Urinary bladder (tissue), 4 donors: ENCODE measurements around the gene CNKSR3. TPM values are rescaled to one million over a fixed set of nuclear protein-coding genes. Genes with fewer than 3 reads are reported as not detected.

Experiments used
- DNase-seq: peaks from one replicate; pipeline ENCODE4 v3.0.0-alpha.2; 2015; ENCODE audit errors: extremely low spot score
- H3K27ac ChIP-seq: one replicate; pipeline ENCODE4 v1.5.1; 2013; ENCODE audit warnings: low read depth, mild to moderate bottlenecking, moderate library complexity
- H3K36me3 ChIP-seq: one replicate; pipeline ENCODE4 v1.6.1; 2013; ENCODE audit warnings: mild to moderate bottlenecking, moderate library complexity; ENCODE audit not compliant: insufficient read depth
- H3K4me1 ChIP-seq: one replicate; pipeline ENCODE4 v1.6.1; 2013; ENCODE audit warnings: mild to moderate bottlenecking, moderate library complexity; ENCODE audit not compliant: insufficient read depth
- H3K4me3 ChIP-seq: one replicate; pipeline ENCODE4 v1.5.1; 2013; ENCODE audit warnings: low read depth, low read length
- WGBS: extraction: QIAGEN DNeasy Blood & Tissue Kit; methylation state at CpG from one replicate; pipeline ENCODE4 v1.1.7; 2013; 5-methylcytosine and 5-hydroxymethylcytosine counted together
- polyA plus RNA-seq: library from polyadenylated mRNA; stranded (reverse); fragments of 200-250 nt; gene quantifications from one replicate; pipeline ENCODE4 v1.2.3, GENCODE V29; 2013
- total RNA-seq: library from RNA; depleted of rRNA; stranded (reverse); fragments of >200 nt; gene quantifications from one replicate; pipeline ENCODE4 v1.2.3, GENCODE V29; 2014
- donor health status: healthy with polysubstance abuse.
- donor health status: healthy.

The CNKSR3 gene
- total and polyA plus RNA-seq, 2 donors, result 12.9 to 20.9 TPM

DNA sequence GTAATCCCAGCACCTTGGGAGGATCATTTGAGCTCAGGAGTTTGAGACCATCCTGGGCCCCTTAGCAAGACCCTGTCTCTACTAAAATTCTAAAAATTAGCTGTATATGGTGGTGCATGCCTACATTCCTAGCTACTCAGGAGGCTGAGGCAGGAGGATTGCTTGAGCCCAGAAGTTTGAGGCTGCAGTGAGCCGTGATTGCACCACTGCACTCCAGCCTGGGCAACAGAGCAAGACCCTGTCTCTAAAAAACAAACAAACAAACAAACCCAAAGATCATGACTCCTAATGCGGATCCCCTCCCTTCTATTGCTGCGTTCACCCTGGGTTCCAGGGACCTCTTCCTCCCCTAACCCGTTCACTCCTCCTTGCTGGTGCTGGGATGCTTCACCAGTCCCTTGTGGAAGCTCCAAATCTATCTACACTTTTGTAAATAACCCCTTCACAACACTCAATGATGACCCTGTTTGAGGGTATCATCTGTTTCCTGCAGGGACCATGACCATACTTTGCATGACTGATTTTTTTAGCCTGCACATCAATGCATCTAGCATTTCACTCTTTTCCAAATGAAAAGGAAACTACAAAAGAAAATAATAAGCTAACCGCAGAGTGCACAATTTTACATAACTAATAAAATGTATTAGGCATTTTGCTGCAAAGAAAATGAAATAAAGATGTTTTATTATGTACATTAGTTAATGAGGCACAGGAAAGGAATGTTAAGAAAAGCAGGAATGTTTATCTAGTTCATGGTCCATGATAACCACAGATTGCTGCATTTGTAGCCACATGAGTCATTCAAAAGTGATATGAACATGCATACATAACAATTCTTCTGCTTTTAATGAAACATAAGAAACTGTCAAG, 123.4 kb downstream of the CNKSR3 start:
- Histone ChIP-seq H3K4me3 (no peak overlapping the region), H3K36me3 (peaks cover 2% of the 10 kb centered on the region), H3K27ac (no peak overlapping the region), H3K4me1 (no peaks in the 10 kb centered on the region)
- WGBS, result 86% methylated on average over 5 of the region's 5 CpGs
- DNase-seq, result no peak

DNA sequence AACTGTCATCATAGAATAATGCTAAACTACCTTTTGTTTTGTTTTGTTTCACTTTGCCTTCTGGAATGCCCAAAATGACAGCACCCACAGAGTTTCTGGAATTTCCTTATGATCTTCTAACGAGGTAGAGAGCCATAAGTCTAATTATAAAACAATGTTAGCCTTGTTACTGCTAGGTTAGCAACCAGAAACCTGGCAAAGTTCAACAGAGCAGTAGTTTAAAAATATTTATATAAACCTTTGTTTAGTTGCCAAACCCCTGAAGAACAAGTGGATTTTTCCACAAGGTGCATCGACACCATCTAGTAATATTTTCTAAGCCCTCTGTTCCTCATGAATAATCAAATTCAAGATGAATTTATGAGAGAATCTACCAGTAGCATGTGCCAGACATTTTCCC, 126.3 kb downstream of the CNKSR3 start:
- no peak overlapping the region for H3K4me3 ChIP-seq
- no peaks in the 10 kb centered on the region for H3K4me1 ChIP-seq
- DNase-seq, result no peak
- no peak overlapping the region for H3K27ac ChIP-seq
- WGBS, result 45% methylated on average over 2 of the region's 2 CpGs
- H3K36me3 ChIP-seq, result no peaks in the 10 kb centered on the region

DNA sequence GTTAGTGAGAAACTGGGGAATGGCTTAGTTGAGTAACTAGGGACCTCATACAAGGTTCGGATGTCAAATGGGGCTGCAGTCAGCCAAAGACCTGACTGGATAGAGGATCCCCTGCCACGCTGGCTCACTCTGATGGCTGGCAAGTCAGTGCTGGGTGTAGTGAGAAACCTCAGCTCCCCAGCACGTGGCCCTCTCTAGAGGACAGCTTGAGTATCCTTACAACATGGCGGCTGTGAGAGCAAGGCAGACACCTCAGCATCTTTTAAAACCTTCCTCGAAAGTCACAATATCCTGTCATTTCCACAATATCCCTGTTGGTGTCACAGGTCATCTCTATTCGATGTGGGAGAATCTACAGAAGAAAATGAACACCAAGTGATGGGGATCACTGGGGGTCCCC, 127.2 kb downstream of the CNKSR3 start:
- Histone ChIP-seq H3K27ac (no peak overlapping the region), H3K4me3 (no peak overlapping the region), H3K36me3 (no peaks in the 10 kb centered on the region), H3K4me1 (no peaks in the 10 kb centered on the region)
- WGBS, result 97% methylated on average over 6 of the region's 6 CpGs
- no peak for DNase-seq

DNA sequence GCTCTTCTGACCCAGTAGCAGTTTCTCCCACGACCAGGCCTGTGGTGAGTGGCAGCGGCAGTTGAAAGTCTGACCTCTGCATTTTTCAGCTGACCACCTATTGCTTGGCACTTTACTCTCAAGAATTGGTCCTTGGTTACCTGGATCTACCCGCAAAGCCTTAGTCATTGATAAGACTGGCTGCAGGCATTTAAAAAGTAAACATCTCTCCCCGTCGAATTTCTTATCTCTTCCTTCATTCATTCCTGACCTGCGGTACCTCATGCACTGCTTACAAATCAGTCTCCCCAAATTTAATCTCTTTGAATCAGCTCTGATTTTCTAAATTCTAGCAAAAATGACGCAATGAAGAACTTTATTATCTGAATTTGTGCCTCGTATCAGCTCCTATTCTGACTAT, 127.7 kb downstream of the CNKSR3 start:
- Histone ChIP-seq H3K4me3 (no peak overlapping the region), H3K27ac (no peak overlapping the region), H3K36me3 (no peaks in the 10 kb centered on the region), H3K4me1 (no peaks in the 10 kb centered on the region)
- WGBS, result 70% methylated on average over 8 of the region's 8 CpGs
- DNase-seq, result no peak

DNA sequence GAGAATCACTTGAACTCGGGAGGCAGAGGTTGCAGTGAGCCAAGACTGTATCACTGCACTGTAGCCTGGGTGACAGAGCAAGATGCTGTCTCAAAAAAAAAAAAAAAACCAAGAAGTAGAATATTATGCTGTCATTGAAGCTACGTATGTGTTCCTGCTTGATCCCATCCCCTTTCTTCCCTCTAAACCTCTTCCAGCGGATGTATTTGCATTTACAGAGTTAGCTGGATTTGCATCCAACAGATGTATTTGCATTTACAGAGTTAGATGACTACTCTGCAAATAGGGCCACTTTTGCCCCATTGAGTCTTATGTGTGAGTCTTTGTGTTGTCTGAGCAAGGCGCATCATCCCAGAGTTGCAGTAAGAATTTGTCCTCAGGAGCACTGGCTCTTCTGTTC, 128.9 kb downstream of the CNKSR3 start:
- H3K4me3 ChIP-seq, result no peak overlapping the region
- DNase-seq, result no peak
- H3K4me1 ChIP-seq, result no peaks in the 10 kb centered on the region
- H3K27ac ChIP-seq, result no peak overlapping the region
- 94% methylated on average over 4 of the region's 4 CpGs for WGBS
- H3K36me3 ChIP-seq, result no peaks in the 10 kb centered on the region

DNA sequence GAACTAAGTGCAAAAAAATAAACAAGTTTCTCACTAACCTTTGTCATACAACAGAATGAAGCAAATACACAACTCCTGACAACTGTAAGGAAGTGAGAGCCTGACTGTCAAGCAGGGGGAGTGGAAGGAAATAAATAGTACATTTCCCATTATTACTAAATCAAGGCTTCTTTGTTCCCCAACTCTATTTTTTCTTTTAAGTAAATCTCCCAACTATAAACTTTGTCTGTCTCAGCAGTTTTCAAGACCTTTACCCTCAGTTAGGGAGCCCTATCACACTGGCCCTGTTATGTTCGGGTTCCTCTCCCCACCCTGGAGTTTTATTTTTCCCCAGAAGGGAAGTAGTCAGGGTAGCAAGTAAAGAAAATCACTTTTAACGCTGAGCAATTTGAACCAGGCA, 129.7 kb downstream of the CNKSR3 start:
- Histone ChIP-seq H3K27ac (no peak overlapping the region), H3K4me1 (no peaks in the 10 kb centered on the region), H3K4me3 (no peak overlapping the region), H3K36me3 (no peaks in the 10 kb centered on the region)
- WGBS, result 60% methylated on average over 2 of the region's 2 CpGs
- DNase-seq, result no peak

GRCh38 chr6:154379585-154379984, 130.9 kb downstream of the CNKSR3 start:
- no peaks in the 10 kb centered on the region for H3K4me1 ChIP-seq
- no peak overlapping the region for H3K27ac ChIP-seq
- no peaks in the 10 kb centered on the region for H3K36me3 ChIP-seq
- 98% methylated on average over 3 of the region's 3 CpGs for WGBS
- no peak overlapping the region for H3K4me3 ChIP-seq
- DNase-seq, result no peak

DNA sequence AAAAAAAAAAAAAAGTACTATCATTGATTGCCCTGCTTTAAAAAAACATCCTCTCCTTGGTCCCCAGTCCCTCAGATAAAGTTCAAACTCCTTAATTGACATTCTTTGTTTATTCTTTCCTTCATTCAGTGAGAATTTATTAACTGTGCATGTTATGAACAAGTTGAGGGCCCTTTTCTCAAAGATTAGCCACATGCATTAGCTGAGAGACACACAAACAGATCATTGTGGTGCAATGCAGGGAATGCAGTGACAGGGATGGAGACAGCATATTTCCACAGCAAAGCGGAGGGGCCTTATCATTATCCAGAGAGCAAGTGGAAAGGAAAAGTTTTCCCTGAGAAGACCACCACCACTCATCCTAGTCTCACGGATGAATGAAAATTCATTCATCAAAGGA, 132.0 kb downstream of the CNKSR3 start:
- 83% methylated on average over 2 of the region's 2 CpGs for WGBS
- H3K36me3 ChIP-seq, result no peaks in the 10 kb centered on the region

DNA sequence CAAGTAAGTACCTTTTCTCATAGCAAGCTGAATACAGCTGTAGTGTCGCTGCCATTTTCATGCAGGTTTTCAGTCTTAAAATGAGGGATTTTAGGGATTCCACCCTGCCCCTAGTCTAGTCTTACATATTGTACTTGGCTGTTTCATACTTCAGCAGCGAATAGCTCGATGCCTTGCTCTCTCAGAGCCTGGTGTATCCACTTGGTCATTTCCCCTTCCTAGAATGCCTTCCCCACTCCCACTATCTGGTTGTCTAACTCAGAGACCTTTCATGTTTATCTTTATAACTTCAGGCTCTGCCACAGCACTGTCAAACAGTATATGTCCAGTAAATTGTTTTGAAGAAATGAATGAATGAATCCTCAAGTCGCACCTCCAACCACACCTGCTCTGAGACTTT, 132.8 kb downstream of the CNKSR3 start:
- Histone ChIP-seq H3K4me3 (no peak overlapping the region), H3K36me3 (no peaks in the 10 kb centered on the region), H3K4me1 (no peaks in the 10 kb centered on the region), H3K27ac (no peak overlapping the region)
- 83% methylated on average over 4 of the region's 4 CpGs for WGBS
- DNase-seq, result no peak

More for the DNA sequence above, 132.0 kb downstream of the CNKSR3 start:
- Histone ChIP-seq H3K4me1 (no peaks in the 10 kb centered on the region), H3K4me3 (no peak overlapping the region), H3K27ac (no peak overlapping the region)
- DNase-seq, result no peak

DNA sequence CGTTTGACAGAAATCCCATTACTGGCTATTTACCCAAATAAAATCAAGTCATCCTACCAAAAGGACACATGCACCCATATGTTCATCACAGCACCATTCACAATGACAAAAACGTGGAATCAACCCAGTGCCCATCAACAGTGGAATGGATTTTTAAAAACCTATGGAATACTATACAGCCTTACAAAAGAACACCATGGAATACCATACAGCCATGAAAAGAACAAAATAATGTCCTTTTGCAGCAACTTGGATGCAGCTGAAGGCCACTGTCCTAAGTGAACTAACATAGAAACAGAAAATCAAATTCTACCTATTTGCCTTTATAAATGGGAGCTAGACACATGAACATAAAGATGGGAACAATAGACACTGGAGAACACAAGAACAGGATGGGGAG, 136.5 kb downstream of the CNKSR3 start:
- no peak for DNase-seq
- Histone ChIP-seq H3K36me3 (no peaks in the 10 kb centered on the region), H3K4me1 (no peaks in the 10 kb centered on the region), H3K27ac (no peak overlapping the region), H3K4me3 (no peak overlapping the region)
- WGBS, result 92% methylated on average over 2 of the region's 2 CpGs

DNA sequence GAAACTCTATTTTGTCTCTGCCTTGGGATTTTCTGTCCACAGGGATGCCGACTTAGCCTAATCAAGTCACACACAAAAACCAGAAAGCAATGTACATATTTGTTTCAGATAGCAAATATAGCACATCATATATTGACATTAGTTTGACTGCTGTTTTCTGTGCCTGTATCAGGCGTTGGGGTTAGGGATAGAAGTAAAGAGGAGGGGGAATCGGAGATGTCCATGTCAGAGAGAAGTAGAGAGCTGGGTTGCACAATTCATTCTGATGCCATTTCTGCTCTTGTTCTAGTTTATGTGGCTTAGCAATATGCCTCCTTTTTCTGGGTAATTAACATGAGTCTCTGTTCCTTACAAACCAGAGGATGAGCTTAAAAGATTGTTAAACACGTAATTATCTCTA, 139.2 kb downstream of the CNKSR3 start:
- Histone ChIP-seq H3K4me3 (no peak overlapping the region), H3K27ac (no peak overlapping the region), H3K36me3 (no peaks in the 10 kb centered on the region), H3K4me1 (no peaks in the 10 kb centered on the region)
- DNase-seq, result no peak
- 87% methylated on average over 4 of the region's 4 CpGs for WGBS

DNA sequence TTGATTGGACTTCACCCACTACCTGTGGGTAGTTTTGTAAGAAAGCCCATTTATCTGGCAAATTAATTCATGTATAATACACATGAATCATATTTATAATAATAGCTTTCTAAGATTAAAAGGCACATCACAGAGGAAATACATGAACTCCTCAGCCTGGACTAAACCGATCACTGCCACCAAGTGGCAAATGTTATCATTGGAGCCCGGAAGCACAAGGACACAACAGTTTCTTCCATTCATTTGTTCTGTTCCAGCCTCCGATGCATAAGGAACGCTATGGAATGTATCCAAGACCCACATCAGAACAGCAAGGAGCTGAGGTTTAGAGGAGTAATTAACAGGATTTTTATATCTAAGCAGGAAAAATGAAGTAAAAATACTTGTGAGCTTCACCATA, 139.9 kb downstream of the CNKSR3 start:
- Histone ChIP-seq H3K27ac (no peak overlapping the region), H3K4me1 (no peaks in the 10 kb centered on the region), H3K36me3 (no peaks in the 10 kb centered on the region), H3K4me3 (no peak overlapping the region)
- 10% methylated on average over 4 of the region's 4 CpGs for WGBS
- DNase-seq, result no peak

DNA sequence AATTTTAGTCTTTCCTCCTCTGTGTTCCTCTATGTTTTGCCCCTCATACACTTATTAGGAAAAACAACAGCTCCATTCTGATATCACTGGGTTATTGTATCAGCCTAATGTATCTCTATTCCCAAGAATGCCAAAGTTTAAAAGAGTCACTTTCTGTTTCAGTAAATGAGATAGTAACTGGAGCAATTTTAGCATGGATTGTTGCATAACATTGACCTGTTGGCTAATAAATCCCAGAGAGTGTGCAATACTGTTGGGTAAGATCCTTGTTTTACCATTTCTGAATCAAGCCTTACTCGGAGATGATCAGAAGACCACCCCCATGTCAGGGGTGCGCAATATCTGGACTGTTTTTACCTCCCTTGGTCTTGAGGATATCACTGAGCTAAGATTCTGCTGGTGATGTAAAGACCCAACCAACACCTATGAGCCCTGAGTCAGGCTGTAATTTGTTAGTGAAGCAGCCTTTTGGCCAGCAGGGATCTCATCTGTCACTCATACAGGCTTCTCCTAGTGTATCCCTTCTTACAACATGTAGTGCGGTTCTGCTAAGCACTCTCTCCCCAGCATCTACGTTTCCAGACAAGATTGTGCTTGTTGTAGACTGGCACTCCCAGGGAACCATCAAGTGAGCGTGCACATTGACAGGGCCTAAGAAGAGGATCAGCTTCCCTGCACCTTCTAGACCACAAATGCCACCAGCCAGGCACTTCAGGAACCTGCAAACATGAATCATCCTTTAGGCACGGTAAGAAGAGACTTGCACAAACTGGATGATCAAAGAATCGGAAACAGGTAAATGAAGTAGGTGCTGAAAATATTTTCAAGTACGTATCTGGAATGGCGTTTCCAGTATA, 142.4 kb downstream of the CNKSR3 start:
- Histone ChIP-seq H3K4me3 (no peak overlapping the region), H3K27ac (no peak overlapping the region), H3K36me3 (no peaks in the 10 kb centered on the region), H3K4me1 (no peaks in the 10 kb centered on the region)
- 80% methylated on average over 9 of the region's 9 CpGs for WGBS
- no peak for DNase-seq

- H3K36me3 ChIP-seq, result no peaks in the 10 kb centered on the region
- 89% methylated on average over 5 of the region's 5 CpGs for WGBS
- no peak overlapping the region for H3K27ac ChIP-seq
- DNase-seq, result no peak
- H3K4me1 ChIP-seq, result no peaks in the 10 kb centered on the region
- H3K4me3 ChIP-seq, result no peak overlapping the region
Observed at GRCh38 chr6:154367336-154367735, 143.1 kb downstream of the CNKSR3 start.
